A673 (cell line): ENCODE data around the gene GJB3. TPM values are rescaled to one million over a fixed set of nuclear protein-coding genes. Genes with fewer than 3 reads are reported as not detected.

Source experiments
- BruUV-seq: library from RNA; stranded (reverse); fragments of 400-500 nt; replicated peaks from 2 replicates; lab custom pipeline; 2021; lab: Mats Ljungman, UMichigan
- CTCF ChIA-PET: fragments of 300-600 bp; sonication (Branson Sonifier 250); formaldehyde crosslinking; loops from one replicate; lab custom pipeline; 2022; ENCODE audit warnings: antibody characterized with exemption; lab: Charles Lee
- POLR2A ChIA-PET: fragments of 300-600 bp; sonication (Branson Sonifier 250); formaldehyde crosslinking; loops from one replicate; lab custom pipeline; 2022; ENCODE audit warnings: antibody characterized with exemption; ENCODE audit not compliant: low non-redundant PET; lab: Charles Lee
- DNase-seq: peaks from one replicate; pipeline ENCODE4 v3.0.0-alpha.2; 2015; ENCODE audit warnings: low spot score
- H3K27ac ChIP-seq: fragments of 200-600 bp; sonication (generic); 2 replicates; pipeline ENCODE4 v1.5.1; 2016; ENCODE audit warnings: mixed run types, low read depth, mild to moderate bottlenecking, mixed read lengths, antibody characterized with exemption, low read length; ENCODE audit not compliant: poor library complexity, severe bottlenecking
- H3K27me3 ChIP-seq: fragments of 200-600 bp; sonication (generic); replicated peaks from 2 replicates; pipeline ENCODE4 v1.6.1; 2017; ENCODE audit warnings: mixed run types, low read depth, mild to moderate bottlenecking, mixed read lengths, antibody characterized with exemption, low read length; ENCODE audit not compliant: insufficient read depth, poor library complexity
- H3K36me3 ChIP-seq: fragments of 200-600 bp; sonication (generic); 2 replicates; pipeline ENCODE4 v1.6.1; 2016; ENCODE audit warnings: mixed run types, mild to moderate bottlenecking, mixed read lengths, antibody characterized with exemption, low read length; ENCODE audit not compliant: insufficient read depth, poor library complexity, severe bottlenecking
- H3K4me1 ChIP-seq: fragments of 200-600 bp; sonication (generic); 2 replicates; pipeline ENCODE4 v1.6.1; 2017; ENCODE audit warnings: mixed run types, mild to moderate bottlenecking, mixed read lengths, antibody characterized with exemption, low read length; ENCODE audit not compliant: insufficient read depth, poor library complexity, severe bottlenecking
- H3K4me3 ChIP-seq: fragments of 200-600 bp; sonication (generic); 2 replicates; pipeline ENCODE4 v1.5.1; 2016; ENCODE audit warnings: low read depth, mixed run types, mild to moderate bottlenecking, mixed read lengths, low read length; ENCODE audit not compliant: poor library complexity, severe bottlenecking
- H3K9me3 ChIP-seq: fragments of 200-600 bp; sonication (generic); 2 replicates; pipeline ENCODE4 v1.6.1; 2016; ENCODE audit warnings: mixed run types, low read depth, mild to moderate bottlenecking, mixed read lengths, antibody characterized with exemption, low read length; ENCODE audit not compliant: poor library complexity, severe bottlenecking
- EZH2 ChIP-seq: fragments of 200-600 bp; sonication (generic); IDR thresholded peaks from 2 replicates; pipeline ENCODE4 v1.6.1; 2017; ENCODE audit warnings: borderline replicate concordance, low read depth, mild to moderate bottlenecking, mixed read lengths, antibody characterized with exemption, low read length; ENCODE audit not compliant: poor library complexity, severe bottlenecking
- intact Hi-C: fragments of 100-400 bp; cut with micrococcal nuclease; formaldehyde crosslinking; loops from one replicate; pipeline ENCODE4 v1.10.0; 2022; ENCODE audit not compliant: unreplicated experiment
- total RNA-seq: library from RNA; stranded (reverse); gene quantifications from 2 replicates; pipeline ENCODE4 v1.2.3, GENCODE V29; 2021
- TF ChIP-seq, protein P1 (sequence below): fragments of 300-800, 200-600 bp; sonication (generic); conservative IDR thresholded peaks from 2 replicates; pipeline ENCODE4 v1.5.1; 2017; ENCODE audit warnings: low read depth, mild to moderate bottlenecking, antibody characterized with exemption, low read length, moderate library complexity, mixed read lengths

The GJB3 gene
- total RNA-seq, 1 experiment from 2014 or later = not detected

DNA sequence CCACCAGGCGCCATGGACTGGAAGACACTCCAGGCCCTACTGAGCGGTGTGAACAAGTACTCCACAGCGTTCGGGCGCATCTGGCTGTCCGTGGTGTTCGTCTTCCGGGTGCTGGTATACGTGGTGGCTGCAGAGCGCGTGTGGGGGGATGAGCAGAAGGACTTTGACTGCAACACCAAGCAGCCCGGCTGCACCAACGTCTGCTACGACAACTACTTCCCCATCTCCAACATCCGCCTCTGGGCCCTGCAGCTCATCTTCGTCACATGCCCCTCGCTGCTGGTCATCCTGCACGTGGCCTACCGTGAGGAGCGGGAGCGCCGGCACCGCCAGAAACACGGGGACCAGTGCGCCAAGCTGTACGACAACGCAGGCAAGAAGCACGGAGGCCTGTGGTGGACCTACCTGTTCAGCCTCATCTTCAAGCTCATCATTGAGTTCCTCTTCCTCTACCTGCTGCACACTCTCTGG, 3.8 kb downstream of the GJB3 start:
- DNase-seq = no peak
- no peak for TF ChIP-seq EZH2
- TF ChIP-seq, protein P1, sequence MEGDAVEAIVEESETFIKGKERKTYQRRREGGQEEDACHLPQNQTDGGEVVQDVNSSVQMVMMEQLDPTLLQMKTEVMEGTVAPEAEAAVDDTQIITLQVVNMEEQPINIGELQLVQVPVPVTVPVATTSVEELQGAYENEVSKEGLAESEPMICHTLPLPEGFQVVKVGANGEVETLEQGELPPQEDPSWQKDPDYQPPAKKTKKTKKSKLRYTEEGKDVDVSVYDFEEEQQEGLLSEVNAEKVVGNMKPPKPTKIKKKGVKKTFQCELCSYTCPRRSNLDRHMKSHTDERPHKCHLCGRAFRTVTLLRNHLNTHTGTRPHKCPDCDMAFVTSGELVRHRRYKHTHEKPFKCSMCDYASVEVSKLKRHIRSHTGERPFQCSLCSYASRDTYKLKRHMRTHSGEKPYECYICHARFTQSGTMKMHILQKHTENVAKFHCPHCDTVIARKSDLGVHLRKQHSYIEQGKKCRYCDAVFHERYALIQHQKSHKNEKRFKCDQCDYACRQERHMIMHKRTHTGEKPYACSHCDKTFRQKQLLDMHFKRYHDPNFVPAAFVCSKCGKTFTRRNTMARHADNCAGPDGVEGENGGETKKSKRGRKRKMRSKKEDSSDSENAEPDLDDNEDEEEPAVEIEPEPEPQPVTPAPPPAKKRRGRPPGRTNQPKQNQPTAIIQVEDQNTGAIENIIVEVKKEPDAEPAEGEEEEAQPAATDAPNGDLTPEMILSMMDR = no peak
- Histone ChIP-seq H3K4me3 (no peak overlapping the region), H3K27ac (no peak overlapping the region), H3K27me3 (peaks cover 31% of the 10 kb centered on the region), H3K4me1 (no peaks in the 10 kb centered on the region), H3K9me3 (no peaks in the 10 kb centered on the region), H3K36me3 (no peaks in the 10 kb centered on the region)
- intact Hi-C loops = loop anchor here (5.0 kb wide), 1 partner anchor 68 kb away; no protein-coding TSS in a partner anchor
- ChIA-PET CTCF (no interaction called here), POLR2A (no interaction called here)
- BruUV-seq = no TSS peak

DNA sequence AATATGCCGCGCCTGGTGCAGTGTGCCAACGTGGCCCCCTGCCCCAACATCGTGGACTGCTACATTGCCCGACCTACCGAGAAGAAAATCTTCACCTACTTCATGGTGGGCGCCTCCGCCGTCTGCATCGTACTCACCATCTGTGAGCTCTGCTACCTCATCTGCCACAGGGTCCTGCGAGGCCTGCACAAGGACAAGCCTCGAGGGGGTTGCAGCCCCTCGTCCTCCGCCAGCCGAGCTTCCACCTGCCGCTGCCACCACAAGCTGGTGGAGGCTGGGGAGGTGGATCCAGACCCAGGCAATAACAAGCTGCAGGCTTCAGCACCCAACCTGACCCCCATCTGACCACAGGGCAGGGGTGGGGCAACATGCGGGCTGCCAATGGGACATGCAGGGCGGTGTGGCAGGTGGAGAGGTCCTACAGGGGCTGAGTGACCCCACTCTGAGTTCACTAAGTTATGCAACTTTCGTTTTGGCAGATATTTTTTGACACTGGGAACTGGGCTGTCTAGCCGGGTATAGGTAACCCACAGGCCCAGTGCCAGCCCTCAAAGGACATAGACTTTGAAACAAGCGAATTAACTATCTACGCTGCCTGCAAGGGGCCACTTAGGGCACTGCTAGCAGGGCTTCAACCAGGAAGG, 4.3 kb downstream of the GJB3 start:
- no peak for DNase-seq
- ChIA-PET CTCF (no interaction called here), POLR2A (no interaction called here)
- no TSS peak for BruUV-seq
- Histone ChIP-seq H3K4me3 (no peak overlapping the region), H3K36me3 (no peaks in the 10 kb centered on the region), H3K9me3 (no peaks in the 10 kb centered on the region), H3K27me3 (peaks cover 28% of the 10 kb centered on the region), H3K4me1 (no peaks in the 10 kb centered on the region), H3K27ac (no peak overlapping the region)
- intact Hi-C loops = loop anchor here (5.0 kb wide), 1 partner anchor 67 kb away; no protein-coding TSS in a partner anchor
- no peak for TF ChIP-seq EZH2
- TF ChIP-seq, protein P1 = no peak

DNA sequence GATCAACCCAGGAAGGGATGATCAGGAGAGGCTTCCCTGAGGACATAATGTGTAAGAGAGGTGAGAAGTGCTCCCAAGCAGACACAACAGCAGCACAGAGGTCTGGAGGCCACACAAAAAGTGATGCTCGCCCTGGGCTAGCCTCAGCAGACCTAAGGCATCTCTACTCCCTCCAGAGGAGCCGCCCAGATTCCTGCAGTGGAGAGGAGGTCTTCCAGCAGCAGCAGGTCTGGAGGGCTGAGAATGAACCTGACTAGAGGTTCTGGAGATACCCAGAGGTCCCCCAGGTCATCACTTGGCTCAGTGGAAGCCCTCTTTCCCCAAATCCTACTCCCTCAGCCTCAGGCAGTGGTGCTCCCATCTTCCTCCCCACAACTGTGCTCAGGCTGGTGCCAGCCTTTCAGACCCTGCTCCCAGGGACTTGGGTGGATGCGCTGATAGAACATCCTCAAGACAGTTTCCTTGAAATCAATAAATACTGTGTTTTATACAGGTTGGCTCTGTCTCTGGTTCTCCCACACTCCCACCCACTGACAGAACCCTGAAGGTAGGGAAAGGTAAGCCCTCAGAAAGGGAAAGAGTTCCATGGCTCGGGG, 5.0 kb downstream of the GJB3 start:
- H3K27me3 ChIP-seq = peaks cover 22% of the 10 kb centered on the region
- intact Hi-C loops = loop anchor here (5.0 kb wide), 1 partner anchor 66 kb away; no protein-coding TSS in a partner anchor
- H3K27ac ChIP-seq = no peak overlapping the region
- no peaks in the 10 kb centered on the region for H3K36me3 ChIP-seq
- H3K4me1 ChIP-seq = no peaks in the 10 kb centered on the region
- no TSS peak for BruUV-seq
- DNase-seq = no peak
- no peaks in the 10 kb centered on the region for H3K9me3 ChIP-seq
- ChIA-PET POLR2A (no interaction called here), CTCF (interaction anchor here (0.6 to 1.1 kb wide), 3 partner anchors 67 to 364 kb away, joined by 3 to 5 read pairs (median 3); no protein-coding TSS in a partner anchor)
- TF ChIP-seq EZH2 = no peak
- TF ChIP-seq, protein P1 = no peak
- H3K4me3 ChIP-seq = no peak overlapping the region
